GM21515 (cell line): Measurements from ENCODE around the gene CC2D2B.

ENCODE experiments used
- ATAC-seq: cut with Tn5 transposase; IDR thresholded peaks from one replicate; pipeline ENCODE4 v1.9.1; 2021; ENCODE audit not compliant: unreplicated experiment

The CC2D2B gene

GRCh38 chr10:96073722-96074121 is 165.9 kb downstream of the CC2D2B start:
- ATAC-seq, result no peak

DNA sequence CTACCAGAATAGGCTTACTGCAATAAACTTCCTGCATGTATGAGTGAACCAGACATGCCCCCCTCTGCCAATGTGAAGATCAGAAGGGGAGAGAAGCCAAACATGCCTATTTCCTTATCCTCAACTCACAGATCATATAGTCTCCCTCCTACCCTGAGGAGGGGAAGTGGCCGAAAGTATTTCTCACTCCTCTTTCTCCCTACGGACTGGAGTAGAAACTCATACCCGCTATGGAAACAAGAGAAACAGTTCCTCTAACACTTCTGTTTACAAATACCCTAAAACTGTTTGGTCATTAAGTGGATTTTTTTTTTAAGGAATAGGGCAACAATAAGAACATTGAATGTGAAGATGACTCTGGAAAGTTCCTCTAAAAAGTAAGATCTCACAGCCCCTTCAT is 167.0 kb downstream of the CC2D2B start:
- no peak for ATAC-seq

- ATAC-seq, result no peak
Observed at GRCh38 chr10:96075977-96076376, 168.2 kb downstream of the CC2D2B start.

DNA sequence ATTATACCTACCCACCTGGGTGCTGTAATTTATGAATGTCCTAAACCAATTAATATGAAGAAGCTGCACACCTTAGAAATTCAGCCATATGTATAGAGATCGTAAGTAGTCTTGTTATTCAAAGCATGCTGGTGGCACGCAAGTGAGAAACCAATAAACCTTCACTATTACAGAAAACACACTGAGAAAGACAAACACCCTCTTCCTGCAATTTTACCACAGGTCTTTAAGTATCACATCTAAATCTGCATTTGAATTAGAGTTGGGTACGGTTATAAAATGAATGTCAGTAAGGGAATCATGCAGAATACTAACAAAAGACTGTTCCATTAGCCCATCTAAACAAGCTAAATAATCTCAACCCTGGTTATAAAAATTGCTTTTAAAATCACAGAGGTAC is 169.4 kb downstream of the CC2D2B start:
- ATAC-seq, result no peak

- ATAC-seq, result no peak
Observed at GRCh38 chr10:96082153-96082552, 174.4 kb downstream of the CC2D2B start.
